HG03196 (cell line): ENCODE measurements around the gene NKAIN2.

ENCODE experiments used
- ATAC-seq: cut with Tn5 transposase; IDR thresholded peaks from one replicate; pipeline ENCODE4 v1.9.1; 2021; ENCODE audit not compliant: unreplicated experiment

Gene NKAIN2

DNA sequence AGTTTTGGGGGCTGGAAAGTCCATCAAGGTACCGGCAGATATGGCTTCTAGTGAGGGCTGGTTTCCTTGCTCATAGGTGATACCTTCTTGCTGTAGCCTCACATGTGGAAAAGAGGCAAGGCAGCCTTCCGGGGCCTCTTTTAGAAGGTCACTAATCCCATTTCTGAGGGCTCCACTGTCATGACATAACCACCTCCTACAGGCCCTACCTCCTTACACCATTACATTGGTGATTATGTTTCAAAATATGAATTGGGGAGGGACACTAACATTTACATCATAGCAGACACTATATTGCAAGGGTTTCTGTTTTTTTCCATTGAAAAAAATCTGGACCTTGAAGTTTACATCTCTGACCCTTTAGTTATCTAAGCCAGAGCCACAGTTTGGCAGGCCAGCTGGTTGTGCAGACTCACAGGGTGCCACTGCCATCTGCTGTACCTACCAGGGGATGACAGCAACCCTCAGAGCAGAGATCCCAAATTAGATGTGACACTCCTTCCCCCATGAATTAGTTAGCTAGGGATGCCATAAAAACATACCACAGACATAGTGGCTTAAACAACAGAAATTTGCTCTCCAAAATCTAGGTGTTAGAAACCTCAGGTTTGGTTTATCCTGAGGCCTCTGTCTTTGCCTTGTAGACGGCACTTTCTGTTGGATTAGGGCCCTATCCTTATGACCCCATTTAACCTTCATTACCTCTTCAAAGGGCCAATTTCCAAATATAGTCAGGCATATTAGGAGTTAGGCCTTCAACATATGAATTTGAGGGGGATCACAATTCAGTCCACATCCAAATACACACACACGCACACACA is 992.2 kb downstream of the NKAIN2 start:
- ATAC-seq = no peak

DNA sequence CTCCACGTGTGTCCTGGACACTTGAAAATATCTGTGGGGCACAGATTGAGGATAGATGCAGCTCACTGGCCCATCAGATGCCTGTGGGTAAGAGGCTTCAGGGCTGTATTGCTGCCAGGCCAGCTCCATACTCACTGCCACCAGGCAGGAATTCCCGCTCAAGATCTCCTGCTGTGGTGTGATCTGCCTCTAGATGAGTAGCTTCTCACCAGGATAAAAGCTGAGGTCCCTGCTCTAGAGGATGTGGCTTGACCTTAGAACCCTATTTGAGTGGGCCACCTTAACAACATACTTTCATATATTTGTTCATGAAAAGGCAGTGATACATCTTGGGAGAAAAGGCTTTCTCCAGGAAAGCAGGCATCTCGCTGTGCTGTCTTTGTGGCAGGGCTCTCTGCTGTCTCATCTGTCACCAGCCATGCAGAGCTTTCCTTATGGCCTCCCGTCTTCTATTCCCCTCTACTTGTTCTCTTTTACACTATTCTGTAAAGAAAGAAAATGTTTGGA is 992.9 kb downstream of the NKAIN2 start:
- ATAC-seq = no peak

DNA sequence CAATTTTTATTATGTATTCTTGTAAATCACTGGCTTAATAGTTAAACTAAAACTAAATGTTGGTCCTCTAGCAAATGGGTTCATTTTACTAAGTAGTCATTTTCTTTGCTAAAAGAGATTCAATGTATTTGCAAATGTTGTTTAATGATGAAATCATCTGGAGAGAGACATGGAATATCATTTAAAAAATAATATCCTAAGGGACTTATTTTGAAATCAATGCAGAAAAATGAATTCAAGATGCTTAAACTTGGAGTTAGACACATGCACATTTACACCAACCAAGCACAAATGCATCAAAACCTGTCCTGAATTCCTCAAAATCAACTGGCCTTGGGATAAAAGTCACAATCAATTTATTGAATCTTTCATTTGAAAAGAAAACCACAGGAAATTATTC is 993.6 kb downstream of the NKAIN2 start:
- ATAC-seq = no peak

GRCh38 chr6:124798942-124799496 is 995.4 kb downstream of the NKAIN2 start:
- ATAC-seq = no peak

GRCh38 chr6:124799638-124800037 is 996.0 kb downstream of the NKAIN2 start:
- ATAC-seq = no peak

- no peak for ATAC-seq
These were observed 996.6 kb downstream of the NKAIN2 start for GRCh38 chr6:124800222-124800621.

GRCh38 chr6:124812067-124812466 is 1008.4 kb downstream of the NKAIN2 start:
- no peak for ATAC-seq

DNA sequence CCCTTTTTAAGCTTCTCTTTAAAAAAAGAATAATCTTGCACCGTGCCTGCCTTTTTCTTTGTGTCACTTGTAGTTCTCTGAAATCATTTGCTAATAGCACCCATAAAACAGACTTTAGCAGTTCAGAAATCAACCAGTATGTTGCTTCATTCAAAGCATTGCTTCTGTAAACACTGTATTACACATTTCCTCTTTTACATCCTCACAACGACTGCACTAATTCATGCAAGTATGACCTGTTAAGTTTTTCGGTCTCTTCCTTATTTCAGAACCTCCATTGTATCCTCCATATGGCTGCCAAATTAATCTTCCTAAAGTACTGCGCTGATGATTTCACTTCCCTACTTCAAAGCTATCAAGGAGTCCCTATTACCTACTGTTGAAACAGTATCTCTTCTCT is 1015.7 kb downstream of the NKAIN2 start:
- no peak for ATAC-seq

DNA sequence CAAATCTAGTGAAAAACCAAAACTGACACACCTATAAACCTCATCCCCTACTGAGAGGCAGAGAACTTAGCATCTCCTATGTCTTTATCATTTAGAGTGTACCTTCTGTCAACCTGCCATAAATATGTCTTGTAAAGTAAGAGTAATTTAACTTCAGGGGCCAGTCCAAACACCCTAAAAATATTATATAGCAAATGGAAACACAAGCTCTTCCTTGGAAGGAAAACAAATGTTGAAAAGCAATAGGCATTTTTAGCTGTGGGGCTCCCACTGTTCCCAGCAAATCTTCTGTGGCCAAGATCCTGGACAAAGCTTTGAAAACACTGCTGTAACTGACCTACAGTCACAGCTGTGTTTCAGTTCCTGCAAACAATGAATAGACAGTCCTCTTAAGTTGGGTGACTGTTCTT is 1018.5 kb downstream of the NKAIN2 start:
- no peak for ATAC-seq

- ATAC-seq = no peak
These were observed 1019.1 kb downstream of the NKAIN2 start for GRCh38 chr6:124822721-124823120.

DNA sequence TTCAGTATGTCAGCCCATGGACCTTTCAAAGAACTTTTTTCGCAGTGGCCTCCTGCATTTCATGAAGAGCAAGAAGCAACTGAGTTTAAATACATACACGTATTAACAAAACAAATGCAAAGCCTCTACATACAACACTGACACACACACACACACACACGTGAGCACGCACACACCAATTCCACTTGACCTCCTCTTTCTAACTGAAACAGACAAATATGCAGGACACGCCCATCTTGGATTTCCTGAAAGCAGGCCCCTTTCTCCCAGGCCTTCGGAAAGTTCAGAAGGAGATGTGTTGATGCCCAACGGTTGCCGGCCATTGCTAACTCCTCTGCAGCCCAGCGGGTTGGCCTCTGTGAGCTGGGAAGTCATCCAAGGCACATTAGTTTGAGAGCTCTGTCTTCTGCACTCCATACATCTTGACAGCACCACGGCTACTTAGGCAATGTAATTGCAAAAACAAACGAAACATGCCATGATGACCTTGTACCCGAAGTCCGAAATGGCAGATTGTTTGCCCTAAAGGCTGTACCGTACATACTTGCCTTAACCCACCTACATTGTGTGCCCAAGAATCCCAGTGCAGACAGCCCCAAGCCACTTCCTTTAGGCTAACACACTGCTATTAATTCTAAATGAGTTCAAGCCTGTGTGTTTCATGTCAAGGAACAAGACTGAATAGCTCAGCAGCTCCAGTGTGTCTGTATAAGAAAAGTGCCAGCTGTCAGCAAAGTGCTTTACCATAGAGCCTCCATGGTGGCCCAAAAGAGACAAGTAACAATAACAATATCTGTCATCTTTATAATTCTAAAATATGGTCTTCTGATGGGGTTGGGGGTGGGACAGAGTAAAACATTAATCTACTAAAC is 1019.8 kb downstream of the NKAIN2 start:
- ATAC-seq = no peak

DNA sequence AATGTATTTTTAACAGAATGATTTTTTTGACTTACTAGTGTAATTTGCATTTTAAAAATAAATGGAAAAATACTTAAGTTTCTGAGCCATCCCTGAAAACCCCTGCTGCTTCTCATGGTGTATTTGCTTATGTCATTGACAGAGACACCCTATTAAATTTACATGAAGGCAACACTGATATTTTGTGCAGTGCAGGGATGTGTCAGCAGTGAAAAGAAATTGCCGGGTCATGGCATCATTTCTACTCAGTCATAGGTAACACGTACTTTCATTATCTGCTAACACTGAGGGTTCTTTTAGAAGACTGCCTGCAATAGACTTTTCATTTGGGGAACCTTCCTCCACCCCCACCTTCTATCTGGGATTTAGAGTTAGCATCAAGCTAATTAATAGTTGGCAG is 1021.9 kb downstream of the NKAIN2 start:
- ATAC-seq = no peak

- no peak for ATAC-seq
These were observed 1026.2 kb downstream of the NKAIN2 start for GRCh38 chr6:124829822-124830221.

DNA sequence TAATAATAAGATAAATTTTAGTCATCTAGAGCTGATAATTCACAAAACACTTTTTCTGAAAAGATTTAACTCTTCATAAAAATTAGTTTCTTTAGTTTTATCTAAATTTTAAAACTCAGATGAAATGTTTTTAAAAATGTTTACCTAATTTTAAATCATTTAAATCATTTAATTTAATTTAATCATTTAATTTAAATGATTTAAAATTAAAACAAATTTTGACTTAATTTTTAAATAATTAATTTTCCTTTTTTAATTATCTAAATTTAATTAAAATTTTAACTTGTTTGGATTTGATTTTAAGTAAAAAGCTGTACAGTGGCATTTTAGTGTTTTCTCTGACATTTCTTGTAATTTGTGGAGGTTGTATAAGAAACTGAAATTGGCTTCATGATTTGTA is 1026.8 kb downstream of the NKAIN2 start:
- ATAC-seq = no peak

DNA sequence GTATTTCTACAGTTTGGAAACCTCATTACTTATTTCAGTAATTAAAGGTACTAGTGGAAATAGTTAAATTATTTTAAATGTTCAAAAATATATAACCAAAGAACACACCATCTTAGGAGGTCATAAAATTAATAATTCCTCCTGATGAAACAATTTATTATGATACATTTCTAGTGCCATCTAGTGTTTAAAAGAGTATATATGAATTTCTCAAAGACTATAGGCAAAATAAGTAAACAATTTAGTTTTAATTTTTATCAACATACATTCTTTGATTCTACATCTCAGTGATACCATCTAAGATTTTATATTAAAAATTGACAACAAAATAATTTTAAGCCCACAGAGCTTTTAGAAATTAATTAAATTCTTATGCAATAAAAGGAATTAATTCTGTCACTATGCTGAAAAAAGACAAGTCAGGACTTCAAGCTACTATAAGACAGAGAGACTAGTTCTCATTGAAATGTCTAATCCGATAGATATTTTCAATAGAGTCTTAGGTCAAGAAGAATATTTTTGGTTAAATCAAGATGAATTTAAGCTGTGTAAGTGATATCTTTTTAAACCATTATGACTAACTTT is 1050.8 kb downstream of the NKAIN2 start:
- ATAC-seq = no peak

DNA sequence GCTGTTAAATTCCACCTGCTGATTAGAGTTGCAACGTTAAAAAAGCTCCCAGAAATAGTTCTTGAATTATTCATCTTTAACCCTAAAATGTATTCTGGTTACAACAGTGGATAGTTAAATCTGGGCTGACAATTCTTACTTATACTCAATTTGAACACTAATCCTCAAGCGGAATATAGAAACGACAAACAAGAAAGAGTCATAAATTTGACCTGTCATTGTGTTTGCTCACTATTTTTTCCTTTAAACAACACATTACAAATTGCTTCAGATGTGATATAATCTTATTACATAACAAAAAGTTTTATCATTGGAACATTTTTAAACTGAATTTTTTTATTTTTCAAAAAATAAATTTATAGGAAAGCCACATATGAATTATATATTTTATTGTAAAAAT is 1054.1 kb downstream of the NKAIN2 start:
- no peak for ATAC-seq

- ATAC-seq = no peak
These were observed 1054.9 kb downstream of the NKAIN2 start for GRCh38 chr6:124858564-124858963.

DNA sequence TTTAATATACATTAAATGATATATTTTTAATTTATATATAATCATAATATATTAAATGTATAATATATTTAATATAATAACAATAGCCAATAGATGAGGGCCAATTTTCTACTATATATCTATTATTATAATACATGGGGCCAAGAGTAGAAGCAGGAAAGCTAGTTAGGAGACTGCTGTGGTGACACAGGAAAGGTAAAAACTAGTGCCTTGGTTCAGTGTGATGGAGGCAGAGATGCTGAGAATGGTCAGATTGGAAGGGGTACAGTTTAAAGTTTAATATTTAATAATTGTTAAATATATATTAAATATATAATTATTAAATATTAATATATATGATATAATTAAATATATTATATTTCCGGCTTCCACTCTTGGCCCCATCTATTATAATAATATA is 1055.7 kb downstream of the NKAIN2 start:
- no peak for ATAC-seq

DNA sequence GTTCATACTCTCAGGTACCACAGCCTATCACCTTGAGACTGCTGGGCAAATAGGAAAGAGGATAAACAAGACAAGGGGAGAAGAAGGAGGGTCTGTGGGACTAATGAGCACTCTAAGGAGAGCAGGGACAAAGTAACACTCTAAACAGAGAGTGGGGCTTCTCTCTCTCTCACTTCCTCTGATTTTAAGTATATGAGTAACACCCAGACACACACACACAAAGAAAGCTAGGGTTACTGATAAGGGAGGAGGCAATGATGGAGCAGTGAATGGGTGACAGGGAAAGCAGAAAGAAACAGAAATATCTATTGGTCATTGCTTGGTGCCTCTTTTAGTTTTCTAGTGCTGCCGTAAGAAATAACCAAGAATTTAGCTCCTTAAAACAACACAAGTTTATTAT is 1062.4 kb downstream of the NKAIN2 start:
- no peak for ATAC-seq

- no peak for ATAC-seq
These were observed 1063.5 kb downstream of the NKAIN2 start for GRCh38 chr6:124867121-124867520.

DNA sequence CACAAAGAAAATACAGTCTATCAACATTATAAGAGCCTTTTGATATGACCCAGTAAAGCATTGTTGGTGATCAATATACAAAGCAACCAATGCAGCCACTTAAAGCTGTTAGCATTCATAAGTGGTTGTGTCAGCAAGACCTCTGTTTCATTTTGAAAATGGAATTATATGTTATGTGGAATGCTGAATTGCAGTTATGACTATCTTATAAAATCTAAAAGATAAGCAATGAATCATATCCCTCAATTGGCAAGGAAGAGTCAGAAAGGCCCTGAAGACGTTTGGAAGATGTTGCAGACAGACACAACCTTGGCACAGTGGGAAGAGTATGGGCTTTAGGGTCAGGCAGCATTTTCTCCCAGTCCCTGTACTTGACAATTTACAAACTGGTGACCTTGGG is 1064.8 kb downstream of the NKAIN2 start:
- no peak for ATAC-seq
